Keratinocyte (primary cell): ENCODE measurements around the gene KIFAP3. TPM values are rescaled to one million over a fixed set of nuclear protein-coding genes. Genes with fewer than 3 reads are reported as not detected.

Source experiments
- DNase-seq: peaks from one replicate; pipeline ENCODE4 v3.0.0-alpha.2; 2011; ENCODE audit warnings: low read depth, missing footprints, low spot score
- FAIRE-seq: peaks from 2 replicates; lab custom pipeline; 2011; peaks lifted over from hg19 to GRCh38; lab: Jason Lieb, UNC
- H2AFZ ChIP-seq: 2 replicates; pipeline ENCODE4 v1.6.0; 2012; ENCODE audit warnings: low read length, control low read depth, inconsistent platforms; ENCODE audit not compliant: control insufficient read depth
- H3K27ac ChIP-seq: 2 replicates; pipeline ENCODE4 v1.5.1; 2011; ENCODE audit warnings: low read length; ENCODE audit not compliant: control insufficient read depth, insufficient read depth
- H3K27me3 ChIP-seq: 3 replicates; pipeline ENCODE4 v1.6.0; 2011; ENCODE audit warnings: low read length; ENCODE audit not compliant: control insufficient read depth, insufficient read depth; ENCODE audit errors: extremely low read depth
- H3K36me3 ChIP-seq, 2 experiments: 2 replicates in 1 of 2; 3 replicates in 1 of 2; pipeline ENCODE4 v1.5.1; 2011; ENCODE audit warnings: low read length in 2 of 2, mild to moderate bottlenecking in 1 of 2; ENCODE audit not compliant: control insufficient read depth in 2 of 2, insufficient read depth in 2 of 2; ENCODE audit errors: extremely low read depth in 1 of 2
- H3K4me1 ChIP-seq: 3 replicates; pipeline ENCODE4 v1.5.1; 2011; ENCODE audit warnings: low read length; ENCODE audit not compliant: control insufficient read depth, insufficient read depth; ENCODE audit errors: extremely low read depth
- H3K4me2 ChIP-seq: 3 replicates; pipeline ENCODE4 v1.6.0; 2011; ENCODE audit warnings: low read depth, low read length; ENCODE audit not compliant: control insufficient read depth, insufficient read depth; ENCODE audit errors: extremely low read depth
- H3K4me3 ChIP-seq, 3 experiments: fragments of 200-600 bp in 1 of 3; sonication (generic) in 1 of 3; 2 replicates in 2 of 3; 3 replicates in 1 of 3; pipeline ENCODE4 v1.5.1; 2011 to 2016; ENCODE audit warnings: low read length in 3 of 3, mild to moderate bottlenecking in 3 of 3, control low read depth in 2 of 3, inconsistent platforms in 1 of 3, low read depth in 1 of 3, mixed read lengths in 1 of 3, mixed run types in 1 of 3, moderate library complexity in 1 of 3; ENCODE audit not compliant: control insufficient read depth in 2 of 3, insufficient read depth in 2 of 3; ENCODE audit errors: extremely low read depth in 1 of 3
- H3K79me2 ChIP-seq: 2 replicates; pipeline ENCODE4 v1.6.0; 2012; ENCODE audit warnings: low read length; ENCODE audit not compliant: control insufficient read depth, insufficient read depth
- H3K9ac ChIP-seq: 3 replicates; pipeline ENCODE4 v1.6.0; 2011; ENCODE audit warnings: low read length; ENCODE audit not compliant: control insufficient read depth, insufficient read depth; ENCODE audit errors: extremely low read depth
- H3K9me1 ChIP-seq: 3 replicates; pipeline ENCODE4 v1.6.0; 2011; ENCODE audit warnings: low read length; ENCODE audit not compliant: control insufficient read depth, insufficient read depth; ENCODE audit errors: extremely low read depth
- H3K9me3 ChIP-seq: 2 replicates; pipeline ENCODE4 v1.5.1; 2012; ENCODE audit warnings: low read depth, low read length; ENCODE audit not compliant: control insufficient read depth
- H4K20me1 ChIP-seq: 3 replicates; pipeline ENCODE4 v1.6.0; 2011; ENCODE audit warnings: low read length; ENCODE audit not compliant: control insufficient read depth, insufficient read depth; ENCODE audit errors: extremely low read depth
- CTCF ChIP-seq, 3 experiments: IDR thresholded peaks in 1 of 3; conservative IDR thresholded peaks in 1 of 3; optimal IDR thresholded peaks in 1 of 3; 2 replicates in 2 of 3; 3 replicates in 1 of 3; pipeline versions ENCODE3 to v1.5.1; 2011; ENCODE audit warnings: low read length in 3 of 3, mild to moderate bottlenecking in 3 of 3, moderate library complexity in 2 of 3, control low read depth in 1 of 3, inconsistent platforms in 1 of 3; ENCODE audit not compliant: insufficient read depth in 2 of 3; ENCODE audit errors: extremely low read depth in 1 of 3
- EZH2 ChIP-seq: IDR thresholded peaks from one replicate; pipeline ENCODE4 v1.6.1; 2012; ENCODE audit warnings: inconsistent platforms, mild to moderate bottlenecking, low read length, moderate library complexity
- dilution Hi-C: fragments of 300-500 bp; cut with MboI; formaldehyde crosslinking; loops from one replicate; pipeline ENCODE4 v1.7.0; 2020; ENCODE audit warnings: low sequenced_read_pairs; ENCODE audit not compliant: extremely low pct_ligation_motif_present
- polyA plus RNA-seq, 5 experiments: library from polyadenylated mRNA; depleted of rRNA in 3 of 5; stranded (reverse) in 3 of 5; stranded (forward) in 1 of 5; unstranded in 1 of 5; fragments of >200 nt; gene quantifications; 1 replicate in 1 of 5; 2 replicates in 3 of 5; 3 replicates in 1 of 5; pipeline versions ENCODE4 v1.2.1 to v1.2.3, GENCODE V29; 2011 to 2012; ENCODE audit warnings: missing spikeins in 2 of 5, low read depth in 1 of 5, low replicate concordance in 1 of 5

KIFAP3 gene
- polyA plus RNA-seq, 1 donor (not counting 4 experiments of a cell fraction or from before 2014, with no cell fraction given) = 25.2 TPM

- FAIRE-seq (no peak), DNase-seq (no peak)
- no peak overlapping the region for H3K9ac ChIP-seq
- no peaks in the 10 kb centered on the region for H3K79me2 ChIP-seq
- H4K20me1 ChIP-seq = no peaks in the 10 kb centered on the region
- peaks cover 0 to 2% of the 10 kb centered on the region in 2 experiments for H3K36me3 ChIP-seq
- no peaks in the 10 kb centered on the region for H3K9me1 ChIP-seq
- H3K4me2 ChIP-seq = no peak overlapping the region
- H3K27ac ChIP-seq = no peak overlapping the region
- TF ChIP-seq EZH2 (no peak), CTCF (optimal IDR thresholded peaks at IDR 0.05 in 1 of 3, IDR thresholded peaks at IDR 0.05 in 1 of 3, conservative IDR thresholded peaks at IDR 0.05 in 1 of 3; ENCODE audit: extremely low read depth in 1 of 3, insufficient read depth in 2 of 3, low read length in 3 of 3) (no peak)
- H3K4me1 ChIP-seq = no peaks in the 10 kb centered on the region
- H3K4me3 ChIP-seq = no peak overlapping the region
- dilution Hi-C loops = no loop called here
- H3K9me3 ChIP-seq = no peaks in the 10 kb centered on the region
- H2AFZ ChIP-seq = no peak overlapping the region
- no peaks in the 10 kb centered on the region for H3K27me3 ChIP-seq
Observed at GRCh38 chr1:169949139-169949538, 125.4 kb downstream of the KIFAP3 start.

- FAIRE-seq (no peak), DNase-seq (no peak)
- H2AFZ ChIP-seq = no peak overlapping the region
- H4K20me1 ChIP-seq = no peaks in the 10 kb centered on the region
- dilution Hi-C loops = no loop called here
- no peaks in the 10 kb centered on the region for H3K9me3 ChIP-seq
- no peak overlapping the region for H3K4me3 ChIP-seq
- TF ChIP-seq CTCF (optimal IDR thresholded peaks at IDR 0.05 in 1 of 3, IDR thresholded peaks at IDR 0.05 in 1 of 3, conservative IDR thresholded peaks at IDR 0.05 in 1 of 3; ENCODE audit: extremely low read depth in 1 of 3, insufficient read depth in 2 of 3, low read length in 3 of 3) = no peak
- no peak for TF ChIP-seq EZH2
- no peak overlapping the region for H3K27ac ChIP-seq
- H3K4me2 ChIP-seq = no peak overlapping the region
- no peaks in the 10 kb centered on the region for H3K79me2 ChIP-seq
- H3K9me1 ChIP-seq = no peaks in the 10 kb centered on the region
- no peak overlapping the region for H3K9ac ChIP-seq
- H3K27me3 ChIP-seq = no peaks in the 10 kb centered on the region
- peaks cover 0 to 2% of the 10 kb centered on the region in 2 experiments for H3K36me3 ChIP-seq
- H3K4me1 ChIP-seq = no peaks in the 10 kb centered on the region
Observed at GRCh38 chr1:169946206-169946605, 128.3 kb downstream of the KIFAP3 start.
